ENCODE measurements around the gene SYT13.

The SYT13 gene

DNA sequence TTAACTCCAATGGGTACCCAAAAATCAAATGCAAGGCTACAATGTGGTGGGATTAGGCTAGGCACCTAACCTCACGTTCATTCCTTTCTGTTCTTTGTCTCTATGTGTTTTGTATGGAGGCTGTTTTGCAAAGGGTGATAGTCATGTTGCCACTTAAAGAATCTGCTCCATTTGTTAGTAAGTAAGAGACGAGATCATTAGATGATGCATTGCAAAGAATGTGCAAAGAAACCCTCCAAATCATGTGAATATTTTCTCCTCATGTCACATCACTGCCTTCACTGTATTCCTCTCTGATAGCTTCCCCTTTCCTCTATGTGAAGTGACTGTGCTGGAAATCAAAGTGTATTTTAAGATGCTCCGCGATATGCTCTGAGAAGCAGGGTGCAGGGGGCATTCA, 11.9 kb downstream of the SYT13 start:
- Histone ChIP-seq H3K36me3 (ENCODE audit: insufficient read depth, low read length) (no peaks in the 10 kb centered on the region), H3K4me3 (ENCODE audit: low read length) (no peak overlapping the region), H3K9ac (ENCODE audit: low read depth, low read length) (no peak overlapping the region), H3K4me1 (ENCODE audit: insufficient read depth, low read length) (no peaks in the 10 kb centered on the region), H3K9me3 (ENCODE audit: insufficient read depth, low read depth, low read length) (peaks cover 3% of the 10 kb centered on the region; the same call in 1 of the 2 replicates), H3K27me3 (ENCODE audit: insufficient read depth, low read length) (no peaks in the 10 kb centered on the region), H3K27ac (ENCODE audit: low read depth, low read length) (no peak overlapping the region)
- WGBS = 63% methylated on average over 4 of the region's 4 CpGs

DNA sequence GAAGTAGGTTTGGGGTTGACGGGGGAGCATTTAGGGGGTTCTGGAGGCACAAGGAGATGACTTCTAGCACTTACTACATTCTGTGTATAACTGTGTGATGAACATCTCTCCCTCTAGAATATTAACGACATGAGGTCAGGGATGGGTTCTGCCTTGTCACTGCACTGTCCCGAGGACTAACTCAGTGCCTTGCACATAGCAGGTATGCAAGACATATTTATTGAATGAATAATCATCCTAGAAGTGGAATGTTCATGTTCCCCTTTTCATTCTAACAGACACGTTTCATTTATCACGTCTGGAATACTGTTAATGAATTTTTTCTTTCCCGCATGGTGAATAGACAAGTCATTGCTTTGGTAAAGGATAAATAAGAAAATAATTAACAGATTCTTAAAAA, 12.6 kb downstream of the SYT13 start:
- H3K9me3 ChIP-seq (ENCODE audit: insufficient read depth, low read depth, low read length) = no peaks in the 10 kb centered on the region
- WGBS = 97% methylated on average over 3 of the region's 6 CpGs
- H3K36me3 ChIP-seq (ENCODE audit: insufficient read depth, low read length) = no peaks in the 10 kb centered on the region
- H3K4me3 ChIP-seq (ENCODE audit: low read length) = no peak overlapping the region
- H3K27ac ChIP-seq (ENCODE audit: low read depth, low read length) = no peak overlapping the region
- no peaks in the 10 kb centered on the region for H3K27me3 ChIP-seq (ENCODE audit: insufficient read depth, low read length)
- no peak overlapping the region for H3K9ac ChIP-seq (ENCODE audit: low read depth, low read length)
- H3K4me1 ChIP-seq (ENCODE audit: insufficient read depth, low read length) = no peaks in the 10 kb centered on the region

DNA sequence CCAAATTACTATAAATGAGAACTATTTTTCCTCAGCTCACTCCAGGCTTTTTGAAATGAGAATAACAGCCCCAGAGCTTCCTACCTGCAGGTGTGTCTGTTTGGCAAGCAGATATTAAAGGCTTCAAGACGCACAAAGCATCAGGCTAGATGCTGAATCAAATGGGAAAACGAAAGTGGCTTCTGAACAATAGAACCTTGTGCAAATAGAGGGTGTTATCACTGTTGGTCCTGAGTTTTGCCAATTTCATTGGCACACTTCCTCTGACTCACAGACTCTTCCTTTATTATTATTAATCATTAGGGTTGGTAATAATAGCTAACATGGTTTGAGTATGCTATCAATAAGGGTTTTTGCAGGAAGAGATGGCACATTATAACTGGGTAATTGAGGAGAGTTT, 13.4 kb downstream of the SYT13 start:
- 88% methylated on average over 2 of the region's 2 CpGs for WGBS
- Histone ChIP-seq H3K9me3 (ENCODE audit: insufficient read depth, low read depth, low read length) (no peaks in the 10 kb centered on the region), H3K27ac (ENCODE audit: low read depth, low read length) (no peak overlapping the region), H3K4me1 (ENCODE audit: insufficient read depth, low read length) (no peaks in the 10 kb centered on the region), H3K4me3 (ENCODE audit: low read length) (no peak overlapping the region), H3K27me3 (ENCODE audit: insufficient read depth, low read length) (no peaks in the 10 kb centered on the region), H3K9ac (ENCODE audit: low read depth, low read length) (no peak overlapping the region), H3K36me3 (ENCODE audit: insufficient read depth, low read length) (no peaks in the 10 kb centered on the region)

GRCh38 chr11:45270946-45271716, 15.0 kb downstream of the SYT13 start:
- Histone ChIP-seq H3K27ac (ENCODE audit: low read depth, low read length) (no peak overlapping the region), H3K9ac (ENCODE audit: low read depth, low read length) (no peak overlapping the region), H3K9me3 (ENCODE audit: insufficient read depth, low read depth, low read length) (no peaks in the 10 kb centered on the region), H3K4me1 (ENCODE audit: insufficient read depth, low read length) (no peaks in the 10 kb centered on the region), H3K27me3 (ENCODE audit: insufficient read depth, low read length) (no peaks in the 10 kb centered on the region), H3K36me3 (ENCODE audit: insufficient read depth, low read length) (no peaks in the 10 kb centered on the region), H3K4me3 (ENCODE audit: low read length) (no peak overlapping the region)
- WGBS = 82% methylated on average over 4 of the region's 4 CpGs

GRCh38 chr11:45269678-45270077, 16.5 kb downstream of the SYT13 start:
- Histone ChIP-seq H3K4me1 (ENCODE audit: insufficient read depth, low read length) (no peaks in the 10 kb centered on the region), H3K27me3 (ENCODE audit: insufficient read depth, low read length) (no peaks in the 10 kb centered on the region), H3K36me3 (ENCODE audit: insufficient read depth, low read length) (no peaks in the 10 kb centered on the region), H3K9me3 (ENCODE audit: insufficient read depth, low read depth, low read length) (no peaks in the 10 kb centered on the region), H3K27ac (ENCODE audit: low read depth, low read length) (no peak overlapping the region), H3K4me3 (ENCODE audit: low read length) (no peak overlapping the region), H3K9ac (ENCODE audit: low read depth, low read length) (no peak overlapping the region)

DNA sequence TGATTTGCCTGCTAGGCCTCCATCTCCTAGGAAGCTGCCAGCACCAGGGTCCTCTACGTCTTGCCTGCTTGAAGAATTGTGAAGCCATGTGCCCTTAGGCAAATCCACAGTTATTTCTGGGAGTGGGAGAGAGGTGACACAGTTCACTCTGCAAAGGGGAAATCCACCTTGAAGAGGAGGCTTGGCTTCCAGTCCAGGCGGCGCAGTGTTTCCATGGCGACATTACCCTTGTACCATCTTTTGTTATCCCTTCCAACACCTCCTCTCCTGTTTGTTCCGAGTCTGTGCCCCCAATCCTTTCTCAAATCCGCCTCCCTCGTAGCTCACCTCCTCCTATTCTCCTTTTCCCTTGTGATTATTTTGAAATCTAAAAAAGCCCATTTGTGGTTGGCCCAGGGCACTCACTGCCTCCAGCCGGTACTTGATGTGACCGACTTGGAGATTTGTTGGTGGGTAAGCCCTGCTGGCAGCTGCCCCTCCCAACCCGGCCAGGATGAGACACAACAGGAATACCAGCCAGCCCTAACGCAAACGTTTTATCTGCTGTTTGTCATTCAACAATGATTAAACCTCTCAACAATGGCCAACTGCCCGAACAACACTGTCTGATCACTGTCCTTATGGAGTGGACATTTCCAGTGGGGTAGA, 18.4 kb downstream of the SYT13 start:
- Histone ChIP-seq H3K4me1 (ENCODE audit: insufficient read depth, low read length) (no peaks in the 10 kb centered on the region), H3K4me3 (ENCODE audit: low read length) (no peak overlapping the region), H3K9ac (ENCODE audit: low read depth, low read length) (no peak overlapping the region), H3K27ac (ENCODE audit: low read depth, low read length) (no peak overlapping the region), H3K27me3 (ENCODE audit: insufficient read depth, low read length) (no peaks in the 10 kb centered on the region), H3K36me3 (ENCODE audit: insufficient read depth, low read length) (no peaks in the 10 kb centered on the region), H3K9me3 (ENCODE audit: insufficient read depth, low read depth, low read length) (no peaks in the 10 kb centered on the region)
- 85% methylated on average over 13 of the region's 13 CpGs for WGBS

DNA sequence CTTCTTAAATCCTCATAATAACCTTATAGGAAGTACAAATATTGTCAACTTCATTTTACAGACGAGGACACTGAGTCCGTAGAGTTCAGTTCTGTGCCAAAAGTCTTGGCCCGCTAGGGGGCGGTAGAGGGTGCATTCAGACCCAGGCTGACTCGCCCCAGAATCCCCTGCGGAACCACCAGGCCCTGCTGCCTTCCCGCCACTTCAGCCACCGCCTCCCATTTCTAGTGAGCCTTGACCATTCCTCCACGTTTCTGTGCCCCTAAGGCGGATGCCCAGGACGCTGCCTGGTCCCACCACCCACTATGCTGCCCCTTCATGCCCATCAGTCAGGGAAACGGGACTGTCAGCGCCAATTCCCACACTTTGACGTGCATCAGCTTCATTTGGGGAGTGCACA, 19.1 kb downstream of the SYT13 start:
- no peaks in the 10 kb centered on the region for H3K36me3 ChIP-seq (ENCODE audit: insufficient read depth, low read length)
- H3K9ac ChIP-seq (ENCODE audit: low read depth, low read length) = no peak overlapping the region
- H3K27me3 ChIP-seq (ENCODE audit: insufficient read depth, low read length) = no peaks in the 10 kb centered on the region
- no peaks in the 10 kb centered on the region for H3K9me3 ChIP-seq (ENCODE audit: insufficient read depth, low read depth, low read length)
- 73% methylated on average over 14 of the region's 14 CpGs for WGBS
- H3K4me1 ChIP-seq (ENCODE audit: insufficient read depth, low read length) = no peaks in the 10 kb centered on the region
- H3K27ac ChIP-seq (ENCODE audit: low read depth, low read length) = no peak overlapping the region
- no peak overlapping the region for H3K4me3 ChIP-seq (ENCODE audit: low read length)

DNA sequence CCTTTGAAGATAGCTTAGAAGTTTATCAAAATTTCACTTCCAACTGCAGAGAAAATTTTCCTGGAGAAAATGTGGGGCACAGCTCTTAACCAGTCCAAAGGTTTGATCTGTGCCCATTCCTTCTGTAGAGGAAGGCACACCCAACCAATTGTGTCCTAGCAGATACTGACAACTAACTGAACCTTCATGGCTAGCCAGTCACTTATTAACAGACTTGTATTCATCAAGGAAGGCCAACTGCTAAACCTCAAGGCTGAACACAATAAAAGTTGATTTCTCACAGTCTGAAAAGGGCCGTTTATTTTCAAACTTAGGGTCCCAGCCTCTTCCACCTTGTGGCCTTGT, 19.5 kb downstream of the SYT13 start:
- H3K4me1 ChIP-seq (ENCODE audit: insufficient read depth, low read length) = no peaks in the 10 kb centered on the region
- H3K4me3 ChIP-seq (ENCODE audit: low read length) = no peak overlapping the region
- H3K27me3 ChIP-seq (ENCODE audit: insufficient read depth, low read length) = no peaks in the 10 kb centered on the region
- H3K9me3 ChIP-seq (ENCODE audit: insufficient read depth, low read depth, low read length) = no peaks in the 10 kb centered on the region
- no peak overlapping the region for H3K27ac ChIP-seq (ENCODE audit: low read depth, low read length)
- WGBS = 90% methylated on average over 1 of the region's 1 CpG
- no peak overlapping the region for H3K9ac ChIP-seq (ENCODE audit: low read depth, low read length)
- no peaks in the 10 kb centered on the region for H3K36me3 ChIP-seq (ENCODE audit: insufficient read depth, low read length)

GRCh38 chr11:45265969-45266675, 20.0 kb downstream of the SYT13 start:
- no peak overlapping the region for H3K9ac ChIP-seq (ENCODE audit: low read depth, low read length)
- H3K27ac ChIP-seq (ENCODE audit: low read depth, low read length) = no peak overlapping the region
- WGBS = 94% methylated on average over 2 of the region's 2 CpGs
- H3K4me3 ChIP-seq (ENCODE audit: low read length) = no peak overlapping the region
- H3K4me1 ChIP-seq (ENCODE audit: insufficient read depth, low read length) = no peaks in the 10 kb centered on the region
- no peaks in the 10 kb centered on the region for H3K36me3 ChIP-seq (ENCODE audit: insufficient read depth, low read length)
- H3K9me3 ChIP-seq (ENCODE audit: insufficient read depth, low read depth, low read length) = no peaks in the 10 kb centered on the region
- H3K27me3 ChIP-seq (ENCODE audit: insufficient read depth, low read length) = no peaks in the 10 kb centered on the region

- WGBS = 89% methylated on average over 11 of the region's 11 CpGs
- no peaks in the 10 kb centered on the region for H3K4me1 ChIP-seq (ENCODE audit: insufficient read depth, low read length)
Observed at GRCh38 chr11:45264839-45265515, 21.2 kb downstream of the SYT13 start.

DNA sequence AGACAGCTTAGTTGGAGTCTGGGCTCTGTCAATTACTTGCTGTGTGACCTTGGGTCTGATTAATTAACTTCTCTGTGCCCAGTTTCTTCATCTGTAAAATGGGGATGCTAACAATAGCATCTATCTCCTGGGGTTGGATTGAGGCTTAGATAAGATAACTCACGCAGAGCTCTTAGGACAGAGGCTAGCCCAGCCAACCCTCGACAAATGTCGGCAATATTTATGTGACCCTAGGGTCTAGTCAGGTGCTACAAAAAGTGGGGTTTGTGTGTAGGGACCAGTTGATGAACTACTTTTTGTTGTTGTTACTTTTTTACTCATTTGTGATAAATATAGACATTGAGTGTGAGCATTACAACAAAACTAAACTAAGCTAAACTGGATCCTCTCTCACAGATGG, 22.4 kb downstream of the SYT13 start:
- H3K9me3 ChIP-seq (ENCODE audit: insufficient read depth, low read depth, low read length) = no peaks in the 10 kb centered on the region
- H3K27me3 ChIP-seq (ENCODE audit: insufficient read depth, low read length) = no peaks in the 10 kb centered on the region
- no peaks in the 10 kb centered on the region for H3K4me1 ChIP-seq (ENCODE audit: insufficient read depth, low read length)
- no peak overlapping the region for H3K9ac ChIP-seq (ENCODE audit: low read depth, low read length)
- H3K36me3 ChIP-seq (ENCODE audit: insufficient read depth, low read length) = no peaks in the 10 kb centered on the region
- 96% methylated on average over 3 of the region's 3 CpGs for WGBS
- no peak overlapping the region for H3K27ac ChIP-seq (ENCODE audit: low read depth, low read length)
- no peak overlapping the region for H3K4me3 ChIP-seq (ENCODE audit: low read length)

More at GRCh38 chr11:45264839-45265515, 21.2 kb downstream of the SYT13 start:
- H3K36me3 ChIP-seq (ENCODE audit: insufficient read depth, low read length) = no peaks in the 10 kb centered on the region
- H3K4me3 ChIP-seq (ENCODE audit: low read length) = no peak overlapping the region
- H3K27me3 ChIP-seq (ENCODE audit: insufficient read depth, low read length) = no peaks in the 10 kb centered on the region
- H3K9ac ChIP-seq (ENCODE audit: low read depth, low read length) = no peak overlapping the region
- no peaks in the 10 kb centered on the region for H3K9me3 ChIP-seq (ENCODE audit: insufficient read depth, low read depth, low read length)
- no peak overlapping the region for H3K27ac ChIP-seq (ENCODE audit: low read depth, low read length)

All from HUES64 (cell line).